Measurements from ENCODE around the gene MTAP.

Gene MTAP

DNA sequence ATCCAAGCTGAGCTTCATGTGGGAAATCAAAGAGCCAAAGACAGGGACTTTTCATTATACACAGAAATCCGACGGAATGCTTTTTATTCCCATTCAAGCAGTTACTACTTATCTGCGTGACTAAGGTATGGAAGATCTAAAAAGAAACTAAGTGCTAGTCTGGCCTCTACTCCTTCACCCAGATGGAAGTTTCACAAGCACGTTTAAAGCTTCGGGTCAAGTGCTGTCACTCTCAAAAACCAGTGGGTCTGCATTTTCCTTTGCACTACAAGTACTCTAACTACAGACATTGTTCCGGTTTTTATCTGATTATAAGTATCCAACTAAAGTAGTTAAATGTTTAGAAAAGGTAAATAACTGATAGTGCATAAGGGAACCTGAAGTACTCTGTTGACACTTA, 13.7 kb upstream of the MTAP start:
- no peak for TF ChIP-seq CTCF (IDR thresholded peaks at IDR 0.05; ENCODE audit: low read length, missing control alignments)
- no peak overlapping the region for H3K4me3 ChIP-seq (replicated peaks; ENCODE audit: low read depth, low read length)
- DNase-seq (ENCODE audit: low read depth), result no peak

DNA sequence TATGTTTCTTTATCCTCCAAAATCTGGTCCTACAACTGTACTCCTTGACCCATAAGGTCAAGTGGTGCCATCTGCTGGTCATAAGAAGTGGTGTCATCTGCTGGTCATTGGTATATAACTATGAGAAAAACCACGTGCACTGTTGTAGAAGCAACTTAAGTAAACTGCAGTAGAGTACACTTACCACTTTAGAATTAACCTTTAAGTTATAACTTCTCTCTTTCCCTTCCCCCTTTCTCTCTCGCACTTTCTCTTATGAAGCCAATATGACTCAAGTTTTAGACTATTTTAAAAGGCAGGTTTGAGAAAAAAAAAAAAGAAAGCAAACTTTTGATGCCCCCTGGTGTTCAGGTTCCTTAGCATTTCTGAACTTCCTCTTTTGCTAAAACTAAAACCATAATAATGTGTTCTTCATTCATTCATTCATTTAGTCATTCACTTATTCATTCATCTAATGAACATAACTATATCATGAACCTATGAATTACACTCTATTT, 12.8 kb upstream of the MTAP start:
- peak; percentile 65 for TF ChIP-seq CTCF (IDR thresholded peaks at IDR 0.05; ENCODE audit: low read length, missing control alignments)
- peak overlapping the region; percentile 40 for H3K4me3 ChIP-seq (replicated peaks; ENCODE audit: low read depth, low read length)
- peak; percentile 97 for DNase-seq (ENCODE audit: low read depth)

- no peak for DNase-seq (ENCODE audit: low read depth)
- no peak for TF ChIP-seq CTCF (IDR thresholded peaks at IDR 0.05; ENCODE audit: low read length, missing control alignments)
- H3K4me3 ChIP-seq (replicated peaks; ENCODE audit: low read depth, low read length), result no peak overlapping the region
Observed at GRCh38 chr9:21795483-21795882, 7.0 kb upstream of the MTAP start.

DNA sequence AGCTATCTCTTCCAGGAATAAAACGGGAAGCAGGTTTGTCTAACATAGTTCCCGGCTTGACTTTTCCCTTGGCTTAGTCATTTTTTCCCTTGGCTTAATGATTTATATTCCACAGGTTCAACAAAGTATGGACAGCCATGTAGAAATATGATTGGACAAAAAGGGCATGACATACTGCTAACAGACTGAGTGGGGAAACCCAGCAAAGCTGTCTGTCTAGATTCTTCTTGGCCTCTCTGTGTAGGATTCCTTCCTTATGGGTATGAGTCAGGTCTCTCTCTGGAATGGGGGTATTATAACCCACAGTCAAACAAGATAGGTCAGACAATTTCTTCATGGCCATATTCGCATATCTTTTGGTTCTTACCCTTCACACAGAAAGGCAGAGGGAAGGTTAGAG, 5.7 kb upstream of the MTAP start:
- TF ChIP-seq CTCF (IDR thresholded peaks at IDR 0.05; ENCODE audit: low read length, missing control alignments), result no peak
- no peak overlapping the region for H3K4me3 ChIP-seq (replicated peaks; ENCODE audit: low read depth, low read length)
- peak; percentile 49 for DNase-seq (ENCODE audit: low read depth)

DNA sequence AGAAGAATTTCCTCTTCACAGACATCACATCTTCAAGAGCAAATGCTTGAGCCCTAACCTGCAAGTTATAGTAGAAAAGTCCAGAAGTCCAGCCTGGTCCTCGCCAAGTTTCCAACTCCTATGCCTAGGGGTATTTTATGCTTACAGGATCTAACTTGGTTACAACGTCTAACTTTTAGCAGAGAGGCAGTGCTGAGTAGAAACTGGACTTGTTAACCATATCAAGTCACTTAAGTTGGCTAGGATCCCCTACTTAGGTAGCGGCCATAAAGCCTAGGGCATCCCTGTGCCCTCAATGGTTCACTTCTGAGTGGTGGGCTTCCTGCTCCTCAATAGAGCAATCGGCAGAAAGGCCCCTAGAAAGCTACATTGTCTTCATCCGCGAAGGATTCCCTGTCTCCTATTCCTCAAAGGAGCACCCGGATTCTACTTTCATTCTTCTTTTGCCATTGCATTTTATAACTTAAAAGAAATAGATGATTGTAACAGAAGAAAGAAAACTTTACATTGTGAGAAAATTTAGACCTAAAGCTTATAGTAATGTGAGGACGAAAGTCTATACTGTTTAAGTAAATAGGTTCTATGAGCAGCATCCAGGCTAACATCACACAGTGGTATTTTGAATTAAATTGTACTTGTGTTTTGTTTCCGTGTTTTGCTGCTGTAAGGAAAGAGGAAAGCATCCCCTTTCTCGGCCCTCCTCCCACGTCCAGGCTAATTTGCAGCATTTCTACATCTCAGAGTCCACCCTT, 1.3 kb upstream of the MTAP start:
- DNase-seq (ENCODE audit: low read depth), result no peak
- TF ChIP-seq CTCF (IDR thresholded peaks at IDR 0.05; ENCODE audit: low read length, missing control alignments), result no peak
- peak overlapping the region; percentile 76 for H3K4me3 ChIP-seq (replicated peaks; ENCODE audit: low read depth, low read length)

GRCh38 chr9:21801683-21802417, 586 bp upstream of the MTAP start:
- DNase-seq (ENCODE audit: low read depth), result peak; percentile 88

More at GRCh38 chr9:21801683-21802417, 586 bp upstream of the MTAP start:
- peak overlapping the region; percentile 76 for H3K4me3 ChIP-seq (replicated peaks; ENCODE audit: low read depth, low read length)
- TF ChIP-seq CTCF (IDR thresholded peaks at IDR 0.05; ENCODE audit: low read length, missing control alignments), result no peak

All from fibroblast of pulmonary artery (primary cell).